Astrocyte of the cerebellum (primary cell): ENCODE results near the gene CDYL2.

Experiments
- DNase-seq: peaks from one replicate; pipeline ENCODE4 v3.0.0-alpha.2; 2011; ENCODE audit warnings: low read depth
- H3K4me3 ChIP-seq: 2 replicates; pipeline ENCODE4 v1.5.1; 2011; ENCODE audit warnings: mild to moderate bottlenecking, low read depth, low read length, moderate library complexity
- CTCF ChIP-seq: IDR thresholded peaks from 2 replicates; pipeline ENCODE4 v1.5.1; 2012; ENCODE audit warnings: low read length, low read depth, moderate library complexity, mild to moderate bottlenecking; ENCODE audit errors: missing control alignments
- in situ Hi-C: cut with HindIII; loops from 2 replicates; pipeline ENCODE4 v1.10.0; 2017; ENCODE audit warnings: low sequenced_read_pairs

Gene CDYL2

DNA sequence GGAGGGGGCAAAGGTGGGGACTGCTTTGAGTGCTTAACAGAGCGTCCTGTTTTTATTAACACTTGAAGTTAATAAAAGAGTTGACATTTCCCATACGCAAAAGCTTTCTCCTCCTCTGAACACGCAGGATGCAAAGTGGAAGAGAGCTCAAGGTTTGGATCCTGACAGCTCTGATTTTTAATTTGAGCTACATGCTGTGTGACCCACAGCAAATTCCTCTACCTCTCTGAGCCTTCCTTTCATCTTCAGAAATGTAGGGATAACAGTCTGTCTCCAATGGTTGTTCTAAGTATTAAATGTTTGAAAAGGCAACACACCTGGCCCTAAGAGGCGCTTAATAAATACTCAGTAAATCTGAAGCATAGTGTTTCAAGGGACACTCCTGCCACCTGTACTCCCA, 93.0 kb downstream of the CDYL2 start:
- in situ Hi-C loops: loop anchor here (5.0 kb wide), 1 partner anchor 49 kb away; no protein-coding TSS in a partner anchor
- DNase-seq: no peak
- no peak for TF ChIP-seq CTCF
- no peak overlapping the region for H3K4me3 ChIP-seq

DNA sequence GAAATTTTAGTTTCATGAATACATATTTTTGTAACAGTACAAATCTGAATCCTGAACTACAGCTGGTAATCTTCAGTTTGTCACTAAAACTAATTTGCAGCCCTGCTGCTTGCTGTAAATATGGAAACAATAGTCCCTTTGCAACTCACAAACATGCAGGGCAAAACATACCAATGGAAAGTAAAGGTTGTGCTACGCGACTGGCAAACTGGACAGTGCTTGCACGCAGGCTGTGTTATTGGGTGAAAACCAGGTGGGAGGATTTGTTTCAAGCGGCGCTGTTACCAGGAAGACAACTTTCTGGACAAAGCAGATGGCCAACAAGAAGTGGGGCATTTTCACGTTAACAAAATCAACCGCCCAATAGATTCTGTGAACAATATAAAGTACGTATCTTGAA, 93.5 kb downstream of the CDYL2 start:
- no peak overlapping the region for H3K4me3 ChIP-seq
- DNase-seq: no peak
- no peak for TF ChIP-seq CTCF
- in situ Hi-C loops: loop anchor here (5.0 kb wide), 1 partner anchor 49 kb away; no protein-coding TSS in a partner anchor

GRCh38 chr16:80708823-80709222, 95.6 kb downstream of the CDYL2 start:
- no peak for TF ChIP-seq CTCF
- no peak for DNase-seq
- in situ Hi-C loops: no loop called here
- H3K4me3 ChIP-seq: no peak overlapping the region

DNA sequence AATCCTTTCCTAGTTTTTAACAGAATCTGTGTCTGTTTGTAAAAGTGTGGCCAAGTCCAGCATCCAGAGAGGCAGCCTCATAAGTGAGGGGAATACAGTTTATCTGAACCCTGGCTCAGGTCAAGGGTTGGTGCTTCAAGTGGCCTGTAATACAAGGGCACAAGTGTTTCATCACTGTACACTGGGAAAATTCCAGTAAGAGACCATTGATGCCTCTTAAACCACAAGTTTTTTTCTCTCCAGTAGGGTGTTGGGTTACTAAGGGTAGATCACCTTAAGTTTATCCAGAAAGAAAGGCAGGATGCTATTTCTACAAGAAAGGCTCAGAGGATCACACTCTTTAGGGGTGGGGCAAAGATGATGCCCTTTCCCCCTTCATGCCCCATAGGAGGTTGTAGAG, 96.7 kb downstream of the CDYL2 start:
- no peak for TF ChIP-seq CTCF
- DNase-seq: no peak
- H3K4me3 ChIP-seq: no peak overlapping the region
- in situ Hi-C loops: no loop called here

DNA sequence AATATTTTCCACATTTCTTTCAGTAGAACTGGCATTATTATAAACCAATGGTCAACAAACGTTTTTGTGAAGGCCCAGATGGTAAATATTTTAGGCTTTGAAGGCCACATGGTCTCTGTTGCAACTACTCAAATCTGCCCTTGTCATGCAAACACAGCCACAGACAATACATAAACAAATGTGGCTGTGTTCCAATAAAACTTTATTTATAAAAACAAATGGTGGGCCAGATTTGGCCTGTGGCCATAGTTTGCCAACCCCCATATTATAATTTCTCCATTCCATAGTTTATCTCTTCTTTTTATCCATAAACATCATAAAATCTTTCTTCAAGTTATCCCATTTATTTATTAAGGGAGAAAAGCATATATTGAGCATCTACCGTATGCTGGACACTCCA, 98.8 kb downstream of the CDYL2 start:
- DNase-seq: no peak
- TF ChIP-seq CTCF: no peak
- H3K4me3 ChIP-seq: no peak overlapping the region
- in situ Hi-C loops: no loop called here

DNA sequence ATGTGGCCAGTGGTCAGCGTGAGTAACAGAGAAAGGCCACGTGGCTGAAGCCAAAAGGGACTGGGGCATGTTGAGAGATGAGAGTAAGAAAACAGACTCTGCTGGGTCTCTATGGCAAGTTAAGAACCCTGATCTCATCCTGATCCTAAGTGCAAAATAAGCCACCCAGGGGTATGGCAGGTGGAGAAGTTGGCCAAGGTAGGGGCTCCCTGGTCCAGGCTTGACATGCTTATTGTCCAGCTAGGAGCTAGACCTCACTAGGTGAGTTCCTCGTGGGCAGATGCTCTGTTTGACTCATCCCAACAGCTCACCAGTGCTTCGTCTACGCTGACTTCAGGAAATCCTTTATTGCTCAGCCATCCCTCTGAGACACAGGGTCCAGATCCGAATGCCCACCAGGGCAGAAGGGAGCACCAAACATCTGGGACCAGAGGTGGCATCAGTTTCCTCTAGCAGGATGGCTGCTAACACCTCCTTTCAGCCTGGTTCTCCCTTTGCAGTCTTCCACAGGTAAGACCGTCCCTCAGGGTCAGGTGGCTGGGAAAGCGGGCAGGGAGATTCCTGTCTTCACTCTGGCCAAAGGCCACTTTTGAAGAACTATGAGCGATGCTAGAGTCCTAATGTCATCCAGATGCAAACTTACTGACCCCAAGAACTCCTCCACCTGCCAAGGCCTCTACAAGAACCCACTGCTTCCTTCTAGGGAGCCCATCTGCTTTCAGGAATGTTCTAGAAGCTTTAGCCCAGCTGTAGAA, 99.5 kb downstream of the CDYL2 start:
- H3K4me3 ChIP-seq: no peak overlapping the region
- DNase-seq: no peak
- no peak for TF ChIP-seq CTCF
- in situ Hi-C loops: no loop called here
